ENCODE measurements around the gene KHDRBS1.

The KHDRBS1 gene

GRCh38 chr1:32066489-32066873 is 52.8 kb downstream of the KHDRBS1 start:
- Histone ChIP-seq H3K36me3 (peaks cover 0 to under 1% (median 0%) of the 10 kb centered on the region in 3 donors), H3K4me1 (peaks cover 0 to 46% (median 34%) of the 10 kb centered on the region in 4 donors), H3K4me3 (no peak overlapping the region), H3K27me3 (no peaks in the 10 kb centered on the region), H3K9me3 (no peaks in the 10 kb centered on the region), H3K27ac (peak overlapping the region; percentile 13 to 50)
- peak; percentile 88 to 89 for DNase-seq
- intact Hi-C loops (cut with DNase I; ENCODE audit: low total_unique reads) = loop anchor here (10.0 kb wide), 1 partner anchor 102 kb away; no protein-coding TSS in a partner anchor
- no peak for TF ChIP-seq CTCF (IDR thresholded peaks at IDR 0.05)

- no peak for DNase-seq
- peaks cover 0 to 43% (median 31%) of the 10 kb centered on the region in 4 donors for H3K4me1 ChIP-seq
Observed at GRCh38 chr1:32068957-32069588, 55.4 kb downstream of the KHDRBS1 start.

GRCh38 chr1:32071758-32072621 is 58.3 kb downstream of the KHDRBS1 start:
- H3K27me3 ChIP-seq = no peaks in the 10 kb centered on the region
- peaks cover 0 to 35% (median 25%) of the 10 kb centered on the region in 4 donors for H3K4me1 ChIP-seq
- H3K9me3 ChIP-seq = no peaks in the 10 kb centered on the region
- H3K27ac ChIP-seq = peak overlapping the region; percentile 84 to 89
- DNase-seq = no peak
- H3K4me3 ChIP-seq = peak overlapping the region; percentile 66 to 72
- intact Hi-C loops (cut with DNase I; ENCODE audit: low total_unique reads) = loop anchor here (5.0 to 10.0 kb wide), 2 partner anchors 35 to 407 kb away; partner anchors contain the start of gene KPNA6
- H3K36me3 ChIP-seq = peaks cover 9 to 22% (median 16%) of the 10 kb centered on the region in 3 donors
- no peak for TF ChIP-seq CTCF (IDR thresholded peaks at IDR 0.05)

More at GRCh38 chr1:32068957-32069588, 55.4 kb downstream of the KHDRBS1 start:
- H3K4me3 ChIP-seq = no peak overlapping the region
- intact Hi-C loops (cut with DNase I; ENCODE audit: low total_unique reads) = loop anchor here (10.0 kb wide), 1 partner anchor 104 kb away; no protein-coding TSS in a partner anchor
- no peaks in the 10 kb centered on the region for H3K27me3 ChIP-seq
- no peak for TF ChIP-seq CTCF (IDR thresholded peaks at IDR 0.05)
- no peaks in the 10 kb centered on the region for H3K9me3 ChIP-seq
- no peak overlapping the region for H3K27ac ChIP-seq
- no peaks in the 10 kb centered on the region for H3K36me3 ChIP-seq

- Histone ChIP-seq H3K4me1 (peaks cover 0 to 29% (median 21%) of the 10 kb centered on the region in 4 donors), H3K27me3 (no peaks in the 10 kb centered on the region), H3K36me3 (peaks cover 12 to 30% (median 23%) of the 10 kb centered on the region in 3 donors), H3K27ac (peak within 1 kb of the TSS; percentile 84 to 89), H3K9me3 (no peaks in the 10 kb centered on the region), H3K4me3 (peak within 1 kb of the TSS; percentile 66 to 72)
- intact Hi-C loops (cut with DNase I; ENCODE audit: low total_unique reads) = loop anchor here (5.0 to 10.0 kb wide), 2 partner anchors 35 to 408 kb away; partner anchors contain the start of gene KPNA6
- TF ChIP-seq CTCF (IDR thresholded peaks at IDR 0.05) = peak; percentile 23 to 36
- peak; percentile 96 to 97 for DNase-seq
Observed at GRCh38 chr1:32072622-32073298, 59.1 kb downstream of the KHDRBS1 start, which contains the start of gene TMEM39B. Gene TMEM39B (plus strand): TSS chr1:32072939. CDS start chr1:32073048, 109 bp downstream.
